Glomerular endothelial cell (primary cell): ENCODE measurements around the gene CHMP1A. TPM values are rescaled to one million over a fixed set of nuclear protein-coding genes. Genes with fewer than 3 reads are reported as not detected.
"Not testable (repeated sequence)": the region's sequence is repeated elsewhere in the genome, so short reads cannot be mapped to it uniquely, and the experiment has no call there.

Experiments used
- DNase-seq: peaks from one replicate; pipeline ENCODE4 v3.0.0-alpha.2; 2011; ENCODE audit warnings: low read depth, low spot score; ENCODE audit errors: extremely low read depth
- total RNA-seq: library from RNA; depleted of rRNA; stranded (reverse); fragments of >200 nt; gene quantifications from 2 replicates; pipeline ENCODE4 v1.2.3, GENCODE V29; 2015

Gene CHMP1A
- total RNA-seq, 1 donor from 2014 or later = 121 TPM

DNA sequence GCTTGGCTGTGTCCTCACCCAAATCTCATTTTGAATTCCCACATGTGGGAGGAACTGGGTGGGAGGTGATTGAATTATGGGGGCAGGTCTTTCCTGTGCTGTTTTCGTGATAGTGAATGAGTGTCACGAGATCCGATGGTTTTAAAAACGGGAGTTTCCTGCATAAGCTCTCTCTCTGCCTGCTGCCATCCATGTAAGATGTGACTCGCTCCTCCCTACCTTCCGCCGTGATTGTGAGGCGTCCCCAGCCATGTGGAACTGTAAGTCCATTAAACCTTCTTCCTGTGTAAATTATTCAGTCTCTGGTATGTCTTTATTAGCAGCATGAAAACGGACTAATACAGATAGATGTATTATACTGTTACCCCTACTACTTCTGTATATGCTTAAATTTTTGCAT, 3.7 kb upstream of the CHMP1A start:
- no peak for DNase-seq

DNA sequence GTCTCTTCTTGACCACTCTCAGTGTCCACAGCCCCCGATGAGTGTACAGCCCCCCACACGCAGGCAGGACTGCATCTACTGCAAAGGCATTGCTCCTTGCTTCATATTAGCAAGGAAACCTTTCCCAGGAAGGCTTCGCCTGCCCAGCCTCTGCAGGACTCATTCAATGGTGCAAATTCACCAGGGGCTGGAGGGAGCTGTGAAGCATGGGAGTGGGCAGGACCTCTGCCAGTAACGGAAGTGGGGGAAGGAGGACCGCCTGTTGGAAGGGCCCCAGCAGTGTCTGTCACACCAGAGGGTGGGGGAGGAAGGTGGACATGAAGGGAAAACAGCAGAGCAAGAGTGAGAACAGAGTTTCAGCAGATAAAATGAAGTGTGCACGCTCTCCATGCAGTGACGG, 2.6 kb upstream of the CHMP1A start:
- DNase-seq = no peak

GRCh38 chr16:89658221-89658879, 842 bp upstream of the CHMP1A start:
- DNase-seq = no peak

DNA sequence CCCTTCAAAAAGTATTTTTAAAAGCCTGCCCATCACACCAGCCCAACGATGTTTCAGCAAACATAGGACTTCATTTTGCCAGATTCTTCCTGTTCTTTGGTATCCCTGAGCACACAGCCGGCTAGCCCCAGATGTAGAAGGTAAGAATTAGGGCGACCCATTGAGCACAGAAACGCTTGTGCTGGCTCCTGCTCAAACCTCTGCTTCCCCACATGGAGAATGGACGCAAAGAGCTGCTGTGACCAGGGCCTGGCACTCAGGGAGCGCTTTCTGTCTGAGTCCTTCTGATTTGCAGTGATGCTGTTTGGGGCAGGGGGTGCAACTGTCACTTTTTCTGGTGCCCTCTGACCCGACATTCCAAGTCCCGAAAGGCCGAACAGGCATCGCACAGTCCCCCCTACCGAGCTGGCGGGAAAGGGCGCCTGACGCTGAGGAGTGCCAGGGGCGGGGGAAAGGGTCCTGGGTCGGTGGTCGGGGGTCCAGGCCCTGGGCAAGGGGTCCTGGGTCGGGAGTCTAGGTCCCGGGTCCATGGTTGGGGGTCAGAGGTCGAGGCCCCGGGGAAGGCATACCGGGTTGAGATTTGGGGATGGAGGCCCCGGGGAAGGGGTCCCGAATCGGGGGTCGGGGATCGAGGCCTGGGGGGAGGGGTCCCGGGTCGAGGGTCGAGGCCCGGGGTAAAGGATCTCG, 930 bp downstream of the CHMP1A start:
- DNase-seq = no peak

- no peak for DNase-seq
Measured at GRCh38 chr16:89655062-89655643, 2.4 kb downstream of the CHMP1A start.

DNA sequence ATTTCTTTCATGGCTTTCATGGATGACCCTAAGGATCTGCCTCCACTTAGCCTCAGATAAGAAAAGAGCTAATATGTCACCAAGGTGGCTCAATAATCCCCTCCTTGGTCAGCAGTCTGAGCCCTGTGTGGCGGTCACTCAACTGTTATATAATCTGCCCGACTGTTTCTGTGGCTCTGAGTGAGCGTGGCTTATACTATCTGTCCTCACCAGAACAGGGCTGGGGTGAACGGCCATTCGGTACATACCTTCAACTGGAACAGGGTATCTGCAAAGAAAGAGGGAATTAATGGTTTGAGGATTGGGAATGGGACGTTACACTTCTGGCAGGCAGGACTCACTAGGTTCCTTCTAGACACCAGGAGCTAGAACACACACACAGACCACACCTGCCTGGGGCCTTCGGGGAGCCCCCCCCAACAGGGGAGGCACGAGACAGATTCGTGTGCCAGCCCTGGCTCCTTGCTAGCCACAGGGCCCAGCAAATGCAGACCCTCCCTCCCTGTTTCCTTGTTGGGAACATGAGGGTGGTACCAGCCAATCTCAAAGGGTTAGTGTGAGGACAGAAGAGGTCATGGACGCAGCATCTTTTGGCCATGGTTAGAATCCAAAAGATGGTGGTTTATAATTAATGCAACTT, 3.7 kb downstream of the CHMP1A start:
- no peak for DNase-seq

DNA sequence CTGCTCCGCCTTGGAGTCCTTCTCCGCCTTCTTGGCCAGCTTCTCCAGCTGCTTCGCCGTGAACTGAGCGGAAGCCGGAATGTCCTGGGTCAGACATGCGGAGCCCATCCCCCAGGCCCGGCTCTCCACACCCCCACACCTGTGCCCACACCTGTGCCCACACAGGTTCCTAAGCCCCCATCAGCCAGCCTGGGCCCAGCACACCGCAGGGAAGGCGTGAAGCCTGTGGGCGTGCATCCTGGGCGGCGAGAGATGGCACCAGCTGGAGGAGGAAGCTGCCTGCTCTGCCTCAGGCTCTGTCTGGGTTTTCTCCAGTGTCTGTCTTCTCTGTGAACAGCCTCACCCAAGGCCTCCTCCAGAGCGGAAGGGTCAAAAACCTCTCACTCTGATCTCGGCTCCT, 5.9 kb downstream of the CHMP1A start:
- no peak for DNase-seq

DNA sequence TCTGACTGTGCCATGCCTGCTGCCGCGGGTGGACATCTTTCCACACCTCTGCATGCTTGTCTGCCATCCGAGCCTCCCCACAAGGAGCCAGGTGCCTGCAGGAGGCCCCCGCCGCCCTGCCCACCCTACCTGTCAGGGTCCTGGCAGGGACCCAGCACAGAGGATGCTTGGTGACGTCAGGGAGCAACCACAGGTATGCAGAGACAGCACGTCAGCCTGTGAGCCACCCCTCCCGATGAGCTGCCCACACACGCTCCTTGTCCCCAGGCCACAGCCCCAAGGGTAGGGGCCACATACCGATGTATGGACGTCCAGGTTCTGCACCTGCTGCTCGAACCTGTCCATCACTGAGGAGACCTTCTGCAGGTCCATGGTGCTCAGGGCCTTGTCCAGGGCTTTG, 10.6 kb downstream of the CHMP1A start:
- DNase-seq = no peak

- no peak for DNase-seq
Measured at GRCh38 chr16:89646270-89646669, 11.2 kb downstream of the CHMP1A start.

DNA sequence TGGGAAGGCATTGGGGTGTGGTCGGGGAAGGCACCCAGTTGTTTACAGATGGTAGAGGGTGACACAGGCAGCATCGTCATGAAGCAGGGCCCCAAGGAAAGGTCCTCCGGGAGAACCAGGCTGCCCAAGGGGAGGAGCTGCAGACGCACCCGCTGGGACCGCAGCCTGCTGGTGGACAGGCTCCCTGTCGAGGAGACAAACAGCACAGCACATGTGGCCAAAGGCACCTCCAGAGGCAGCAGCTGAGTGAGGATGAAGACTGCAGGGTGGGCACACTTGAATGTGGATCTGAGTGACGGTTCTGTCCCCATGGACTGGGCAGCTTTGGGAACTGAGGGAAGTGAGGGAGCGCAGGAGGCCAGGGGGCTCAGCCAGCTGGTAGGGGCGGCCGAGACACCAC, 12.4 kb downstream of the CHMP1A start:
- DNase-seq = no peak

DNA sequence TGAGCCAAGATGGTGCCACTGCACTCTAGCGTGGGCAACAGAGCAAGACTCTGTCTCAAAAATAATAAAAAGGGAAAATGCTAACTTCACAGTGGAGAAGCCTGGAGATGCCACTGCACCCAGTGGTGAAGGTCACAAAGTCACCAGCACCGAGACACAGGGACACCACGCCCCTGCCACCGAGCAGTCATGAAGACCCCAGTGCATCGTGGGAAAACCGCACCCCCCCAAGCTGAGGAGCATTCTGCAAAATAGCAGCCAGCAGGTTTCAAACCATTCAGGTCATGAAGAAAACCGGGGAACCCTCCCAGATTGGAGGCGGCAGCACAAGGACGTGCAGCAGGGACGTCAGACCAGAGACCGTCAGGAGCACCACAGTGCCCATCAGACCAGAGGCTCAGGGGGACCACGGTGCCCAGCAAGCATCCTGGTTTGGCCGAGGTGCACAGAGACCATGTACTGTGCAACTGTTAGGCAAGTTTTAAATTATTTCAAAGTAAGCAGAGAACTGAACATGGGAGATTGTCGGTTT, 13.7 kb downstream of the CHMP1A start:
- no peak for DNase-seq

DNA sequence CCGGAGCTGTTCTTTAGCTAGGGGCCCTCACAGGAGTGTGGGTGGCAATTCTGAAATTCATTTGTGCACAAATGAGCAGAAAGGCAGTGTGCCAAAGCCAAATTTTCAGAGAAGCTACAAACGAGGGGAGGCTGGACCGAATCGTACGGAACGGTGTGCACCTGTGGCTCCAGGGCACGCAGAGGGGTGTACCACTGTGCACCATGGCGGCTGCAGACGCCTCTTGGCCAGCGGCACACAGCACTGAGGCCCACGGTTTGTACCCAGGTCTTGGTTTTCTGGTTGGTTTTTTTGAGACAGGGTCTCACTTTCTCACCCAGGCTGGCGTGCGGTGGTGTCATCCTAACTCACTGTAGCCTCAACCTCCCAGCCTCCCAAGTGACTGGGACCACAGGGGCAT, 14.9 kb downstream of the CHMP1A start:
- DNase-seq = no peak

GRCh38 chr16:89641458-89642119, 15.9 kb downstream of the CHMP1A start:
- no peak for DNase-seq

DNA sequence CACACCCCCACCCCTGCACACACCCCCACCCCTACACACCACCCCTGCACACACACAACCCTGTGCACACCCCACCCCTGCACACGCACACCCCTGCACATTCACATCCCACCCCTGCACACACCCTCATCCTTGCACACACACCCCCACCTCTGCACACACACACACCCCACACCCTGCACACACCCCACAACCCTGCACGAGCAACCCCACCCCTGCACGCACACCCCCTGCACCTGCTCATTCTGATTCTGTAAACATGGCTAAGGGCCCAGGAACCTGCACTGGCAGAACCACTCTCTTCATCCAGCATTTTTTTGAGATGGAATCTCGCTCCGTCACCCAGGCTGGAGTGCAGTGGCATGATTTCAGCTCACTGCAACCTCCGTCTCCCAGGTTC, 18.1 kb downstream of the CHMP1A start:
- DNase-seq = no peak

- no peak for DNase-seq
Measured at GRCh38 chr16:89638455-89638854, 19.1 kb downstream of the CHMP1A start.

- no peak for DNase-seq
Measured at GRCh38 chr16:89637379-89637778, 20.1 kb downstream of the CHMP1A start.

DNA sequence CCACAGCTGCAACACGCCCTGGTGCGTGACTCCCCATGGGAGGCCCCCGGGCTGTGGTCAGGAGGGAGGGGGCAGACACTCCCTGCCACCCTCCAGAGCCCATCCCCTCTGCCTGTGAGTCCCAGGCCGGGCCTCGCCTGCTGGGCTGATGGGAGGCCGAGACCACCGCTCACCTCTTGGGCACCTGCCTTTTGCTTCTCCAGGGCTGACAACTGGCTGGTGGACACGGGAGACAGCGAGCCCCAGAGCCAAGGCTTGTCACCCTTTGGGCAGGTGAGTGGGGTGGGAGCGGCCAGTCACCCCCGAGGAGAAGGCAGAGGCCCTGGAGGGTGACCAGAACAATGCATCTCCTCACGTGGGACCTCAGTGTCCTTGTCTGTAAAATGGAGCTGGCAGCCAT, 20.8 kb downstream of the CHMP1A start:
- no peak for DNase-seq

GRCh38 chr16:89634463-89635385, 22.8 kb downstream of the CHMP1A start:
- not testable (repeated sequence) for DNase-seq

- DNase-seq = no peak
Measured at GRCh38 chr16:89633064-89633631, 24.4 kb downstream of the CHMP1A start.
